IMR-90 (cell line): ENCODE data around the gene ZSCAN30.

Experiments used
- CEBPB ChIP-seq: IDR thresholded peaks from 2 replicates; pipeline ENCODE4 v1.6.1; 2012; ENCODE audit warnings: low read depth, low read length, improper control_type of control experiment
- FOS ChIP-seq: fragments of 150-350 bp; IDR thresholded peaks from 2 replicates; pipeline ENCODE4 v1.6.1; 2016; ENCODE audit warnings: low read depth, low read length
- MAFK ChIP-seq: IDR thresholded peaks from 2 replicates; pipeline ENCODE4 v1.6.1; 2012; ENCODE audit warnings: low read depth, low read length, improper control_type of control experiment
- MAZ ChIP-seq: IDR thresholded peaks from 2 replicates; pipeline ENCODE4 v1.6.1; 2012; ENCODE audit warnings: low read depth, mild to moderate bottlenecking, low read length, improper control_type of control experiment, moderate library complexity, borderline replicate concordance
- MXI1 ChIP-seq: IDR thresholded peaks from 2 replicates; pipeline ENCODE4 v1.6.1; 2012; ENCODE audit warnings: low read depth, mild to moderate bottlenecking, low read length, moderate library complexity, borderline replicate concordance
- POLR2A ChIP-seq: IDR thresholded peaks from 2 replicates; pipeline ENCODE4 v1.6.1; 2012; ENCODE audit warnings: mild to moderate bottlenecking, low read depth, low read length
- RAD21 ChIP-seq: IDR thresholded peaks from 2 replicates; pipeline ENCODE4 v1.6.1; 2012; ENCODE audit warnings: low read length, improper control_type of control experiment
- RCOR1 ChIP-seq: IDR thresholded peaks from 2 replicates; pipeline ENCODE4 v1.6.1; 2012; ENCODE audit warnings: mild to moderate bottlenecking, low read length, improper control_type of control experiment; ENCODE audit not compliant: insufficient replicate concordance
- RFX5 ChIP-seq: IDR thresholded peaks from 2 replicates; pipeline ENCODE4 v1.8.0; 2012; ENCODE audit warnings: low read depth, mild to moderate bottlenecking, low read length, moderate library complexity
- SMC3 ChIP-seq: fragments of 150-350 bp; IDR thresholded peaks from 2 replicates; pipeline ENCODE4 v1.6.1; 2016; ENCODE audit warnings: low read depth, mild to moderate bottlenecking, antibody characterized with exemption, low read length, moderate library complexity
- USF2 ChIP-seq: fragments of 150-350 bp; IDR thresholded peaks from 2 replicates; pipeline ENCODE4 v1.6.1; 2017; ENCODE audit warnings: mild to moderate bottlenecking, antibody characterized with exemption, low read length, low read depth
- TF ChIP-seq, protein P1 (sequence below): conservative IDR thresholded peaks from 2 replicates; pipeline ENCODE4 v1.5.1; 2012; ENCODE audit warnings: mild to moderate bottlenecking, low read depth, low read length, improper control_type of control experiment
- TF ChIP-seq, protein P2 (sequence below): fragments of 150-350 bp; IDR thresholded peaks from 2 replicates; pipeline ENCODE4 v1.6.1; 2016; ENCODE audit warnings: low read depth, mild to moderate bottlenecking, low read length, moderate library complexity, borderline replicate concordance

DNA sequence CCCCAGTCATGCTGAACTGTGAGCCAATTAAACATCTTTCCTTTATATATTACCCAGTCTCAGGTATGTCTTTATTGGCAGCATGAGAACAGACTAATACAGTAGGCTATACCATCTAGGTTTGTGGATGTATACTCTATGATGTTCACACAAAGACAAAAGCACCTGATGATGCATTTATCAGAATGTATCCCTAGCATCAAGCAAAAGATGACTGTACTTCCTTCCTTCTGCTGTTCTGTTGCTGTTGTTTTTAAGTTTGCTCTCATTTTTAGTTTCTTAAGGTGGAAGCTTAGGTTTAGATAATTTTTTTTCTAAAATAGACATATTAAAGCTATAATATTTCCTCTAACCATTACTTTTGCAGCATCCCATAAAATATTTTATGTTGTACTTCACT, 12.4 kb downstream of the ZSCAN30 start:
- TF ChIP-seq CEBPB (no peak), MAZ (no peak), RAD21 (no peak), MXI1 (no peak), POLR2A (no peak), RFX5 (no peak), USF2 (no peak), FOS (no peak), RCOR1 (no peak), MAFK (no peak), SMC3 (no peak)
- TF ChIP-seq, protein P1, sequence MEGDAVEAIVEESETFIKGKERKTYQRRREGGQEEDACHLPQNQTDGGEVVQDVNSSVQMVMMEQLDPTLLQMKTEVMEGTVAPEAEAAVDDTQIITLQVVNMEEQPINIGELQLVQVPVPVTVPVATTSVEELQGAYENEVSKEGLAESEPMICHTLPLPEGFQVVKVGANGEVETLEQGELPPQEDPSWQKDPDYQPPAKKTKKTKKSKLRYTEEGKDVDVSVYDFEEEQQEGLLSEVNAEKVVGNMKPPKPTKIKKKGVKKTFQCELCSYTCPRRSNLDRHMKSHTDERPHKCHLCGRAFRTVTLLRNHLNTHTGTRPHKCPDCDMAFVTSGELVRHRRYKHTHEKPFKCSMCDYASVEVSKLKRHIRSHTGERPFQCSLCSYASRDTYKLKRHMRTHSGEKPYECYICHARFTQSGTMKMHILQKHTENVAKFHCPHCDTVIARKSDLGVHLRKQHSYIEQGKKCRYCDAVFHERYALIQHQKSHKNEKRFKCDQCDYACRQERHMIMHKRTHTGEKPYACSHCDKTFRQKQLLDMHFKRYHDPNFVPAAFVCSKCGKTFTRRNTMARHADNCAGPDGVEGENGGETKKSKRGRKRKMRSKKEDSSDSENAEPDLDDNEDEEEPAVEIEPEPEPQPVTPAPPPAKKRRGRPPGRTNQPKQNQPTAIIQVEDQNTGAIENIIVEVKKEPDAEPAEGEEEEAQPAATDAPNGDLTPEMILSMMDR = no peak
- TF ChIP-seq, protein P2, sequence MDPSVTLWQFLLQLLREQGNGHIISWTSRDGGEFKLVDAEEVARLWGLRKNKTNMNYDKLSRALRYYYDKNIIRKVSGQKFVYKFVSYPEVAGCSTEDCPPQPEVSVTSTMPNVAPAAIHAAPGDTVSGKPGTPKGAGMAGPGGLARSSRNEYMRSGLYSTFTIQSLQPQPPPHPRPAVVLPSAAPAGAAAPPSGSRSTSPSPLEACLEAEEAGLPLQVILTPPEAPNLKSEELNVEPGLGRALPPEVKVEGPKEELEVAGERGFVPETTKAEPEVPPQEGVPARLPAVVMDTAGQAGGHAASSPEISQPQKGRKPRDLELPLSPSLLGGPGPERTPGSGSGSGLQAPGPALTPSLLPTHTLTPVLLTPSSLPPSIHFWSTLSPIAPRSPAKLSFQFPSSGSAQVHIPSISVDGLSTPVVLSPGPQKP = no peak
